H9 (cell line): Measurements from ENCODE around the gene KAT14. TPM values are rescaled to one million over a fixed set of nuclear protein-coding genes. Genes with fewer than 3 reads are reported as not detected.

Source experiments
- DNase-seq: peaks from one replicate; pipeline ENCODE4 v3.0.0-alpha.2; 2017
- H2AFZ ChIP-seq: one replicate; pipeline ENCODE4 v1.6.1; 2013; ENCODE audit warnings: mild to moderate bottlenecking, low read length, control low read depth, moderate library complexity
- H2AK5ac ChIP-seq: 2 replicates; pipeline ENCODE4 v1.6.1; 2013; ENCODE audit warnings: low read length, control low read depth, mixed read lengths; ENCODE audit not compliant: insufficient read length
- H2BK120ac ChIP-seq: one replicate; pipeline ENCODE4 v1.6.1; 2013; ENCODE audit warnings: low read depth, mild to moderate bottlenecking, low read length, control low read depth, inconsistent platforms; ENCODE audit not compliant: poor library complexity, severe bottlenecking
- H2BK12ac ChIP-seq: 2 replicates; pipeline ENCODE4 v1.6.1; 2013; ENCODE audit warnings: low read length, control low read depth, mixed read lengths, low read depth; ENCODE audit not compliant: insufficient read length
- H2BK15ac ChIP-seq: 2 replicates; pipeline ENCODE4 v1.6.1; 2013; ENCODE audit warnings: low read depth, low read length, control low read depth
- H2BK20ac ChIP-seq: one replicate; pipeline ENCODE4 v1.6.1; 2013; ENCODE audit warnings: low read depth, mild to moderate bottlenecking, low read length, control low read depth, inconsistent platforms; ENCODE audit not compliant: poor library complexity, severe bottlenecking
- H2BK5ac ChIP-seq: 2 replicates; pipeline ENCODE4 v1.6.1; 2013; ENCODE audit warnings: low read length, control low read depth, mixed read lengths; ENCODE audit not compliant: insufficient read length
- H3K14ac ChIP-seq: 2 replicates; pipeline ENCODE4 v1.6.1; 2013; ENCODE audit warnings: low read length, control low read depth; ENCODE audit not compliant: insufficient read depth
- H3K18ac ChIP-seq: 2 replicates; pipeline ENCODE4 v1.6.1; 2013; ENCODE audit warnings: low read depth, mild to moderate bottlenecking, mixed read lengths, low read length, control low read depth; ENCODE audit not compliant: insufficient read length
- H3K23ac ChIP-seq: 2 replicates; pipeline ENCODE4 v1.6.1; 2013; ENCODE audit warnings: low read length, control low read depth, mixed read lengths, low read depth; ENCODE audit not compliant: insufficient read length
- H3K23me2 ChIP-seq: 2 replicates; pipeline ENCODE4 v1.6.1; 2013; ENCODE audit warnings: low read depth, mild to moderate bottlenecking, mixed read lengths, low read length, control low read depth; ENCODE audit not compliant: insufficient read length, poor library complexity, severe bottlenecking
- H3K27ac ChIP-seq: 2 replicates; pipeline ENCODE4 v1.5.1; 2013; ENCODE audit warnings: low read length, control low read depth, mixed read lengths, low read depth; ENCODE audit not compliant: insufficient read length
- H3K27me3 ChIP-seq: 2 replicates; pipeline ENCODE4 v1.6.1; 2013; ENCODE audit warnings: low read length, control low read depth, inconsistent platforms; ENCODE audit not compliant: insufficient read depth
- H3K4ac ChIP-seq: 2 replicates; pipeline ENCODE4 v1.6.1; 2013; ENCODE audit warnings: low read depth, mild to moderate bottlenecking, control low read depth, inconsistent platforms, low read length, moderate library complexity
- H3K4me1 ChIP-seq: 2 replicates; pipeline ENCODE4 v1.6.1; 2013; ENCODE audit warnings: low read length, control low read depth, inconsistent platforms; ENCODE audit not compliant: insufficient read depth
- H3K4me2 ChIP-seq: 2 replicates; pipeline ENCODE4 v1.6.1; 2013; ENCODE audit warnings: low read length, control low read depth, mixed read lengths; ENCODE audit not compliant: insufficient read length, insufficient read depth
- H3K56ac ChIP-seq: 2 replicates; pipeline ENCODE4 v1.6.1; 2013; ENCODE audit warnings: low read depth, mild to moderate bottlenecking, mixed read lengths, low read length, control low read depth; ENCODE audit not compliant: insufficient read length
- H3K79me1 ChIP-seq: 2 replicates; pipeline ENCODE4 v1.6.1; 2013; ENCODE audit warnings: low read depth, mild to moderate bottlenecking, moderate library complexity, low read length, control low read depth, inconsistent platforms; ENCODE audit not compliant: insufficient read depth, poor library complexity, severe bottlenecking
- H3K79me2 ChIP-seq: 2 replicates; pipeline ENCODE4 v1.6.1; 2013; ENCODE audit warnings: low read length, control low read depth, inconsistent platforms; ENCODE audit not compliant: insufficient read depth
- H3K9ac ChIP-seq: 2 replicates; pipeline ENCODE4 v1.6.1; 2013; ENCODE audit warnings: low read length, control low read depth, mixed read lengths; ENCODE audit not compliant: insufficient read length; ENCODE audit errors: extremely low read depth
- H3K9me3 ChIP-seq: one replicate; pipeline ENCODE4 v1.6.1; 2013; ENCODE audit warnings: low read depth, low read length, inconsistent platforms; ENCODE audit not compliant: control insufficient read depth
- H3T11ph ChIP-seq: one replicate; pipeline ENCODE4 v1.6.1; 2013; ENCODE audit warnings: mild to moderate bottlenecking, low read length, control low read depth, inconsistent platforms
- H4K20me1 ChIP-seq: one replicate; pipeline ENCODE4 v1.6.1; 2013; ENCODE audit not compliant: control insufficient read depth, insufficient read length, insufficient read depth
- H4K5ac ChIP-seq: 2 replicates; pipeline ENCODE4 v1.6.1; 2013; ENCODE audit warnings: low read depth, mild to moderate bottlenecking, mixed read lengths, low read length, control low read depth; ENCODE audit not compliant: insufficient read length
- H4K8ac ChIP-seq: replicated peaks from 2 replicates; pipeline ENCODE4 v1.6.1; 2013; ENCODE audit warnings: low read length, control low read depth, mixed read lengths, low read depth; ENCODE audit not compliant: insufficient read length
- H4K91ac ChIP-seq: 2 replicates; pipeline ENCODE4 v1.6.1; 2013; ENCODE audit warnings: low read depth, mild to moderate bottlenecking, moderate library complexity, mixed read lengths, low read length, control low read depth; ENCODE audit not compliant: insufficient read length
- H3K27ac Mint-ChIP-seq, 3 experiments: 2 replicates in 2 of 3; 3 replicates in 1 of 3; pipeline ENCODE4 v1.8.0; 2020 to 2021; ENCODE audit warnings: mixed read lengths in 3 of 3, mild to moderate bottlenecking in 1 of 3, moderate library complexity in 1 of 3
- H3K27me3 Mint-ChIP-seq: 2 replicates; pipeline ENCODE4 v1.8.0; 2021; ENCODE audit warnings: low read depth, mild to moderate bottlenecking, moderate library complexity, mixed read lengths
- H3K36me3 Mint-ChIP-seq, 3 experiments: 2 replicates in 2 of 3; 3 replicates in 1 of 3; pipeline ENCODE4 v1.8.0; 2020 to 2021; ENCODE audit warnings: low read depth in 3 of 3, mixed read lengths in 3 of 3; ENCODE audit not compliant: insufficient read depth in 1 of 3
- H3K4me1 Mint-ChIP-seq, 2 experiments: 2 replicates each; pipeline ENCODE4 v1.8.0; 2020; ENCODE audit warnings: mixed read lengths in 2 of 2
- H3K4me3 Mint-ChIP-seq, 2 experiments: 2 replicates in 1 of 2; 3 replicates in 1 of 2; pipeline ENCODE4 v1.8.0; 2020 to 2021; ENCODE audit warnings: mild to moderate bottlenecking in 2 of 2, mixed read lengths in 2 of 2, moderate library complexity in 1 of 2
- H3K9me3 Mint-ChIP-seq, 2 experiments: 2 replicates in 1 of 2; 3 replicates in 1 of 2; pipeline ENCODE4 v1.8.0; 2020; ENCODE audit warnings: mild to moderate bottlenecking in 2 of 2, mixed read lengths in 2 of 2, moderate library complexity in 1 of 2
- WGBS: extraction: QIAGEN DNeasy Blood & Tissue Kit; methylation state at CpG from one replicate; pipeline ENCODE4 v1.1.7; 2013; ENCODE audit warnings: missing lambda C conversion rate, low lambda C conversion rate, mixed read lengths; ENCODE audit not compliant: insufficient read length; ENCODE audit errors: extremely low coverage; 5-methylcytosine and 5-hydroxymethylcytosine counted together
- total RNA-seq: library from RNA; stranded (reverse); gene quantifications from 2 replicates; pipeline ENCODE4 v1.2.1, GENCODE V29; 2021
- TF ChIP-seq, protein P1 (sequence below): fragments of 200-600 bp; sonication (generic); conservative IDR thresholded peaks from 3 replicates; pipeline ENCODE4 v1.8.0; 2021; ENCODE audit warnings: antibody characterized with exemption, mild to moderate bottlenecking

Gene KAT14
- total RNA-seq, 1 experiment from 2014 or later = 19.2 TPM

DNA sequence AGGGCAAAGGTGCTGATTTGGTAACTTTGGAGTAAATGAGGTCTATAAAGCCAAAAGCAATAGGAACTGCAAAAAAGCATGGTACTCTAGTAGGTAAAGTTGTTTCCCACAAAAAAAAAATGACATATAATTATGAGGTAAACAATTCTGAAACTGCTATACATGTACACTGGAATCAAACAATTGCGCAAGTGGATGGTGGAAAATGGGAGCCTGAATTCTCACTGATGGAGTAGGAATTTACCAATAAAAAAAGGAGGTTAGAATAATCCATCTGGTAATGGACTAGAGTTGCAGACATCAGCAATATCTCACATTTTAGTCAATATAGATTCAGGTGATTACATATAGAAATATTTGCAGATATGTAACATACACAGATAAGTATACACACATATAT lies 5.0 kb upstream of the KAT14 start:
- Mint-ChIP-seq H3K9me3 (no peaks in the 10 kb centered on the region), H3K36me3 (no peaks in the 10 kb centered on the region), H3K4me1 (peaks cover 5 to 6% of the 10 kb centered on the region in 2 experiments; a peak in 2 of 4 replicates), H3K4me3 (no peak overlapping the region), H3K27me3 (peaks cover 5% of the 10 kb centered on the region; the same call in 1 of the 2 replicates), H3K27ac (no peak overlapping the region)
- Histone ChIP-seq H2BK5ac (no peak overlapping the region), H4K91ac (no peak overlapping the region), H3K79me2 (no peaks in the 10 kb centered on the region), H4K8ac (no peak overlapping the region), H3K4me2 (no peak overlapping the region), H2BK15ac (no peak overlapping the region), H3K9ac (no peak overlapping the region), H4K5ac (no peak overlapping the region), H3K56ac (no peak overlapping the region), H4K20me1 (no peaks in the 10 kb centered on the region), H3K79me1 (no peaks in the 10 kb centered on the region), H3K14ac (no peak overlapping the region), H2BK20ac (no peak overlapping the region), H3K9me3 (no peaks in the 10 kb centered on the region), H3K27me3 (no peaks in the 10 kb centered on the region), H2AK5ac (no peak overlapping the region), H3K18ac (no peak overlapping the region), H2BK120ac (no peak overlapping the region), H3K4me1 (no peaks in the 10 kb centered on the region), H3K23me2 (no peaks in the 10 kb centered on the region), H2AFZ (no peak overlapping the region), H3K23ac (no peak overlapping the region), H2BK12ac (no peak overlapping the region), H3T11ph (no peak overlapping the region), H3K4ac (no peak overlapping the region), H3K27ac (no peak overlapping the region)
- no CpG with 5 or more reads among the region's 1 CpG for WGBS
- TF ChIP-seq, protein P1, sequence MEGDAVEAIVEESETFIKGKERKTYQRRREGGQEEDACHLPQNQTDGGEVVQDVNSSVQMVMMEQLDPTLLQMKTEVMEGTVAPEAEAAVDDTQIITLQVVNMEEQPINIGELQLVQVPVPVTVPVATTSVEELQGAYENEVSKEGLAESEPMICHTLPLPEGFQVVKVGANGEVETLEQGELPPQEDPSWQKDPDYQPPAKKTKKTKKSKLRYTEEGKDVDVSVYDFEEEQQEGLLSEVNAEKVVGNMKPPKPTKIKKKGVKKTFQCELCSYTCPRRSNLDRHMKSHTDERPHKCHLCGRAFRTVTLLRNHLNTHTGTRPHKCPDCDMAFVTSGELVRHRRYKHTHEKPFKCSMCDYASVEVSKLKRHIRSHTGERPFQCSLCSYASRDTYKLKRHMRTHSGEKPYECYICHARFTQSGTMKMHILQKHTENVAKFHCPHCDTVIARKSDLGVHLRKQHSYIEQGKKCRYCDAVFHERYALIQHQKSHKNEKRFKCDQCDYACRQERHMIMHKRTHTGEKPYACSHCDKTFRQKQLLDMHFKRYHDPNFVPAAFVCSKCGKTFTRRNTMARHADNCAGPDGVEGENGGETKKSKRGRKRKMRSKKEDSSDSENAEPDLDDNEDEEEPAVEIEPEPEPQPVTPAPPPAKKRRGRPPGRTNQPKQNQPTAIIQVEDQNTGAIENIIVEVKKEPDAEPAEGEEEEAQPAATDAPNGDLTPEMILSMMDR = no peak
- no peak for DNase-seq
